Left cardiac atrium (tissue), 4 donors: Measurements from ENCODE around the gene FCRLA. TPM values are rescaled to one million over a fixed set of nuclear protein-coding genes. Genes with fewer than 3 reads are reported as not detected.

Experiments used
- ATAC-seq, 2 donors: fragments of 200-7000 bp; cut with Tn5 transposase; one replicate each; pipeline ENCODE4 v1.9.1; 2020; ENCODE audit warnings: mild to moderate bottlenecking in 2 of 2, moderate library complexity in 2 of 2
- DNase-seq: peaks from one replicate; pipeline ENCODE4 v3.0.0-alpha.2; 2020
- intact Hi-C, 2 donors: fragments of 100-400 bp; cut with DNase I; formaldehyde crosslinking; loops; one replicate each; pipeline versions ENCODE4 v1.14.1 to v1.15.1; 2022 to 2023
- total RNA-seq, 2 donors: library from RNA; stranded (reverse); fragmentation: NEBNext Ultra II Directional; extraction: Animal tissue kit (Norgen Biotek cat#: 25700); gene quantifications; one replicate each; pipeline ENCODE4 v1.2.1, GENCODE V29; 2021
- donor health status: DM: no; HTN: yes; CAD: no.
- donor health status: DM: no; HTN: yes; CAD: no; lungs with severe emphysema.
- donor health status: DM: yes; HTN: yes; CAD: no.
- donor health status: Dilated cardiomyopathy.

Gene FCRLA
- total RNA-seq, 2 donors from 2014 or later = 0.12 TPM; not detected in 1

DNA sequence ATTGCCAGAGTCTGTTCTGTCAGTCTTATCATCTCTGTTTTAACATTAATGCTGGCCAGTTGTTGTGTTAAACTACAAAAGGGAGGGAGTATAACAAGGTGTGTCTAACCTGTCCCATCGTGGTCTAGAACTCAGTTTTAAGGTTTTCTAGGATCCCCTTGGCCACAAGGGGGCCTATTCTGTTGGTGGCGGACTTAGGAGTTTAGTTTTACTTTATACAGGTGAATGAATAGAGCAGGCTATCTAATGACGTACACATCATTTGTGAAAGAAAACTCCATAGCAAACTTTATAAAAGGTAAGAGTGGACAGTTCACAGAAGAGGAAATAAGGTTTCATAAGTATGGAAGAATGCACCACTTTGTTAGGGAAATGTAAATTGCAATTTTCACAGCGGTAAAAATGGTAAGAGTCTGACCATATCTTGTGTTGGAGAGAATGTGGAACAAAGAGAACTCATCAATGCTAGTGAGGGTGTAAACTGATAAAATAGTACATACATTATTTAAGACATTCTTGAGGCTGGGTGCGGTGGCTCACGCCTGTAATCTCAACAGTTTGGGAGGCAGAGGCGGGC is 56.6 kb downstream of the FCRLA start:
- intact Hi-C loops = no loop called here
- DNase-seq (no peak), ATAC-seq (no peak)

Other genes with a start within 250 kb of the FCRLA start
- gene FCGR2A, start 201.8 kb upstream of the FCRLA start, total RNA-seq = 10 to 100 TPM; 37.9 to 48.7 TPM
- gene HSPA6, start 182.7 kb upstream of the FCRLA start, total RNA-seq = 1 to 10 TPM; 2.8 to 3.2 TPM
- gene FCGR3A, start 157.4 kb upstream of the FCRLA start, total RNA-seq = 10 to 100 TPM; 42.9 to 53.7 TPM
- 1 to 10 TPM; 2.4 to 6.1 TPM for gene FCGR3B, start 76.1 kb upstream of the FCRLA start, total RNA-seq
- gene FCGR2B, start 44.1 kb upstream of the FCRLA start, total RNA-seq = 10 to 100 TPM; 14.2 to 42.4 TPM
- under 1 TPM; 0.24 to 0.77 TPM for gene FCRLB, start 14.3 kb downstream of the FCRLA start, total RNA-seq
- 10 to 100 TPM; 10.9 to 12.0 TPM for gene DUSP12, start 42.6 kb downstream of the FCRLA start, total RNA-seq
- 10 to 100 TPM; 14.4 to 20.3 TPM for gene ATF6, start 59.1 kb downstream of the FCRLA start, total RNA-seq